SK-N-SH (cell line): Measurements from ENCODE around the gene GLS2. TPM values are rescaled to one million over a fixed set of nuclear protein-coding genes. Genes with fewer than 3 reads are reported as not detected.

Experiments
- CTCF ChIA-PET: fragments of 300-600, 350-600 bp; formaldehyde crosslinking; extraction: SDS; loops from one replicate; lab custom pipeline; 2021; lab: Yijun Ruan, JAX
- POLR2A ChIA-PET: fragments of 350-600 bp; sonication (Branson Sonifier 250); formaldehyde crosslinking; extraction: SDS; loops from one replicate; lab custom pipeline; 2020; ENCODE audit warnings: antibody characterized with exemption, inconsistent platforms; lab: Yijun Ruan, JAX
- DNase-seq: peaks from one replicate; pipeline ENCODE4 v3.0.0; 2012
- H2AFZ ChIP-seq: fragments of 200-600 bp; sonication (generic); 2 replicates; pipeline ENCODE4 v1.8.1; 2016; ENCODE audit warnings: antibody characterized with exemption, mild to moderate bottlenecking, low read depth
- H3F3A ChIP-seq: fragments of 200-600 bp; sonication (generic); replicated peaks from 2 replicates; pipeline ENCODE3; 2016; ENCODE audit warnings: antibody characterized with exemption, mild to moderate bottlenecking; ENCODE audit not compliant: insufficient read depth
- H3K27ac ChIP-seq, 2 experiments: fragments of 200-500 bp in 1 of 2; fragments of 200-600 bp in 1 of 2; sonication (Bioruptor generic) in 1 of 2; sonication (generic), shearing (Covaris generic) in 1 of 2; 2 replicates each; pipeline versions ENCODE4 v1.5.1 to v1.6.1; 2014 to 2016; ENCODE audit warnings: low read depth in 2 of 2, inconsistent platforms in 1 of 2, low read length in 1 of 2, mild to moderate bottlenecking in 1 of 2, mixed read lengths in 1 of 2
- H3K27me3 ChIP-seq: fragments of 200-600 bp; sonication (generic), shearing (Covaris generic); 2 replicates; pipeline ENCODE4 v1.6.1; 2016; ENCODE audit warnings: mixed run types; ENCODE audit not compliant: insufficient read depth
- H3K36me3 ChIP-seq, 2 experiments: fragments of 200-500 bp in 1 of 2; fragments of 200-600 bp in 1 of 2; sonication (Bioruptor generic) in 1 of 2; sonication (generic) in 1 of 2; replicated peaks in 1 of 2; 2 replicates each; pipeline versions ENCODE3 to v1.5.1; 2014 to 2016; ENCODE audit warnings: low read length in 1 of 2, mild to moderate bottlenecking in 1 of 2; ENCODE audit not compliant: insufficient read depth in 2 of 2, control insufficient read depth in 1 of 2
- H3K4me1 ChIP-seq, 2 experiments: fragments of 200-500 bp in 1 of 2; fragments of 200-600 bp in 1 of 2; sonication (Bioruptor generic) in 1 of 2; sonication (generic), shearing (Covaris generic) in 1 of 2; 2 replicates each; pipeline versions ENCODE4 v1.5.1 to v1.6.1; 2014 to 2016; ENCODE audit warnings: low read depth in 1 of 2, low read length in 1 of 2, mixed run types in 1 of 2; ENCODE audit not compliant: insufficient read depth in 2 of 2, control insufficient read depth in 1 of 2
- H3K4me2 ChIP-seq: fragments of 200-600 bp; sonication (generic), shearing (Covaris generic); 2 replicates; pipeline ENCODE4 v1.6.1; 2017; ENCODE audit warnings: mixed run types
- H3K4me3 ChIP-seq, 2 experiments: fragments of 200-500 bp in 1 of 2; fragments of 200-600 bp in 1 of 2; sonication (Bioruptor generic) in 1 of 2; sonication (generic), shearing (Covaris generic) in 1 of 2; 2 replicates each; pipeline versions ENCODE4 v1.5.1 to v1.8.1; 2014 to 2016; ENCODE audit warnings: low read depth in 2 of 2, inconsistent platforms in 1 of 2, low read length in 1 of 2, mild to moderate bottlenecking in 1 of 2, mixed read lengths in 1 of 2, moderate library complexity in 1 of 2
- H3K79me2 ChIP-seq: fragments of 200-600 bp; sonication (generic); 2 replicates; pipeline ENCODE4 v1.8.1; 2017; ENCODE audit warnings: mild to moderate bottlenecking; ENCODE audit not compliant: insufficient read depth
- H3K9ac ChIP-seq: fragments of 200-600 bp; sonication (generic); 2 replicates; pipeline ENCODE4 v1.6.1; 2017; ENCODE audit warnings: mixed run types
- H3K9me2 ChIP-seq: fragments of 200-600 bp; sonication (generic); 2 replicates; pipeline ENCODE4 v1.6.1; 2017; ENCODE audit warnings: mixed run types
- H3K9me3 ChIP-seq: fragments of 200-600 bp; sonication (generic); 2 replicates; pipeline ENCODE4 v1.6.1; 2017; ENCODE audit warnings: mixed run types, mild to moderate bottlenecking, moderate library complexity
- H4K20me1 ChIP-seq: fragments of 200-600 bp; sonication (generic); 2 replicates; pipeline ENCODE4 v1.6.1; 2017; ENCODE audit warnings: mild to moderate bottlenecking, mixed run types; ENCODE audit not compliant: insufficient read depth
- CTCF ChIP-seq: fragments of 200-600 bp; sonication (generic); IDR thresholded peaks from 2 replicates; pipeline ENCODE4 v1.6.1; 2017; ENCODE audit warnings: antibody characterized with exemption, mild to moderate bottlenecking, moderate library complexity
- EP300 ChIP-seq, 2 experiments: IDR thresholded peaks; 2 replicates each; pipeline versions ENCODE4 v1.4.0 to v1.6.1; 2012; ENCODE audit warnings: borderline replicate concordance in 1 of 2, low read depth in 1 of 2, low read length in 1 of 2
- FOSL2 ChIP-seq: IDR thresholded peaks from 2 replicates; pipeline ENCODE4 v1.4.0; 2012; ENCODE audit warnings: low read depth, mild to moderate bottlenecking, moderate library complexity, borderline replicate concordance
- FOXJ3 ChIP-seq: sonication (generic); formaldehyde crosslinking; IDR thresholded peaks from 2 replicates; pipeline ENCODE4 v1.5.1; 2020; ENCODE audit warnings: mild to moderate bottlenecking, missing genetic modification reagents
- GABPA ChIP-seq: IDR thresholded peaks from 2 replicates; pipeline ENCODE4 v1.4.0; 2012; ENCODE audit warnings: low read depth, mild to moderate bottlenecking
- NFIC ChIP-seq: IDR thresholded peaks from 2 replicates; pipeline ENCODE4 v1.4.0; 2012; ENCODE audit warnings: borderline replicate concordance
- NRF1 ChIP-seq: IDR thresholded peaks from 2 replicates; pipeline ENCODE4 v1.6.1; 2012; ENCODE audit warnings: low read depth, mild to moderate bottlenecking, low read length
- PBX3 ChIP-seq: IDR thresholded peaks from 2 replicates; pipeline ENCODE4; 2012
- RAD21 ChIP-seq: IDR thresholded peaks from 2 replicates; pipeline ENCODE4 v1.6.1; 2012; ENCODE audit warnings: mild to moderate bottlenecking, low read length
- RCOR1 ChIP-seq: fragments of 150-350 bp; IDR thresholded peaks from 2 replicates; pipeline ENCODE4 v1.6.1; 2017; ENCODE audit warnings: antibody characterized with exemption, low read length
- REST ChIP-seq: IDR thresholded peaks from 2 replicates; pipeline ENCODE4 v1.6.1; 2012; ENCODE audit warnings: mild to moderate bottlenecking, low read depth, low read length, moderate library complexity
- RFX5 ChIP-seq: IDR thresholded peaks from 2 replicates; pipeline ENCODE4 v1.6.1; 2012; ENCODE audit warnings: mild to moderate bottlenecking, improper control_type of control experiment, low read length
- SMC3 ChIP-seq: IDR thresholded peaks from 2 replicates; pipeline ENCODE4 v1.6.1; 2012; ENCODE audit warnings: low read depth, low read length, improper control_type of control experiment
- TAF1 ChIP-seq: IDR thresholded peaks from 2 replicates; pipeline ENCODE4 v1.6.1; 2012; ENCODE audit warnings: low read depth, mild to moderate bottlenecking, low read length, moderate library complexity, borderline replicate concordance
- TCF12 ChIP-seq: IDR thresholded peaks from 2 replicates; pipeline ENCODE4 v1.4.0; 2012
- USF1 ChIP-seq: IDR thresholded peaks from 2 replicates; pipeline ENCODE4 v1.4.0; 2012; ENCODE audit warnings: low read depth, borderline replicate concordance
- YY1 ChIP-seq: IDR thresholded peaks from 2 replicates; pipeline ENCODE4 v1.4.0; 2012; ENCODE audit warnings: low read depth, mild to moderate bottlenecking
- ZBTB33 ChIP-seq: IDR thresholded peaks from 2 replicates; pipeline ENCODE4 v1.4.0; 2012; ENCODE audit warnings: low read depth, borderline replicate concordance
- WGBS: methylation state at CpG from one replicate; pipeline ENCODE4 v1.1.6; 2017; ENCODE audit warnings: low lambda C conversion rate; 5-methylcytosine and 5-hydroxymethylcytosine counted together
- polyA plus RNA-seq, 3 experiments: library from polyadenylated mRNA; depleted of rRNA; stranded (reverse); fragments of >200 nt; gene quantifications; 2 replicates each; pipeline ENCODE4 v1.2.3, GENCODE V29; 2012

The GLS2 gene
- polyA plus RNA-seq, 1 of the 3 experiments (the other 2 are of a cell fraction) = 2.1 TPM

- CTCF ChIA-PET = interaction anchor here (0.6 to 0.9 kb wide), 2 partner anchors 10 to 143 kb away, joined by 3 read pairs; no protein-coding TSS in a partner anchor
- no peak for DNase-seq
- H3K9me2 ChIP-seq = no peaks in the 10 kb centered on the region
- WGBS = 79% methylated on average over 11 of the region's 11 CpGs
- no peak overlapping the region for H3K4me3 ChIP-seq
- no peak for TF ChIP-seq PBX3
- TF ChIP-seq GABPA = no peak
- no peak for TF ChIP-seq RFX5
- no peak for TF ChIP-seq ZBTB33
- no peak for TF ChIP-seq CTCF
- TF ChIP-seq FOSL2 = no peak
- no peak for TF ChIP-seq FOXJ3 (CRISPR knock-in tag)
- no peak for TF ChIP-seq YY1
- TF ChIP-seq USF1 = no peak
- TF ChIP-seq SMC3 = no peak
- no peak for TF ChIP-seq RAD21
- no peak for TF ChIP-seq TAF1
- no peak for TF ChIP-seq EP300 (IDR thresholded peaks at IDR 0.05; ENCODE audit: borderline replicate concordance in 1 of 2, low read depth in 1 of 2, low read length in 1 of 2)
- no peak for TF ChIP-seq TCF12
- TF ChIP-seq NRF1 = no peak
- no peak for TF ChIP-seq RCOR1
- TF ChIP-seq REST = no peak
- TF ChIP-seq NFIC = no peak
- TF ChIP-seq, all 33 proteins: peak for 0
- H3K27ac ChIP-seq = no peak overlapping the region
- H3K9ac ChIP-seq = no peak overlapping the region
- H3F3A ChIP-seq = peaks cover 12% of the 10 kb centered on the region
- H2AFZ ChIP-seq = no peak overlapping the region; the same call in 1 of the 2 replicates
- H3K27me3 ChIP-seq = no peaks in the 10 kb centered on the region
- H3K9me3 ChIP-seq = no peaks in the 10 kb centered on the region
- H3K4me2 ChIP-seq = no peak overlapping the region
- H4K20me1 ChIP-seq = no peaks in the 10 kb centered on the region
- no peaks in the 10 kb centered on the region for H3K36me3 ChIP-seq
- H3K79me2 ChIP-seq = no peaks in the 10 kb centered on the region
- POLR2A ChIA-PET = interaction anchor here (0.7 kb wide), 2 partner anchors 12 to 272 kb away, joined by 3 read pairs; partner anchors contain the start of gene TIMELESS
- no peaks in the 10 kb centered on the region; a peak in 1 of 4 replicates for H3K4me1 ChIP-seq
Observed at GRCh38 chr12:56461235-56462159, 26.5 kb downstream of the GLS2 start.
